Ureter (tissue), 1 donor: ENCODE measurements around the gene DPH3. TPM values are rescaled to one million over a fixed set of nuclear protein-coding genes. Genes with fewer than 3 reads are reported as not detected.

Experiments used
- DNase-seq: peaks from one replicate; pipeline ENCODE4 v3.0.0-alpha.2; 2020; ENCODE audit warnings: low spot score
- total RNA-seq: library from RNA; stranded (reverse); gene quantifications from one replicate; pipeline ENCODE4 v1.2.4, GENCODE V29; 2023
- donor health status: DM: yes; HTN: yes; CAD: no.

The DPH3 gene
- total RNA-seq, 1 donor from 2014 or later = 16.6 TPM

DNA sequence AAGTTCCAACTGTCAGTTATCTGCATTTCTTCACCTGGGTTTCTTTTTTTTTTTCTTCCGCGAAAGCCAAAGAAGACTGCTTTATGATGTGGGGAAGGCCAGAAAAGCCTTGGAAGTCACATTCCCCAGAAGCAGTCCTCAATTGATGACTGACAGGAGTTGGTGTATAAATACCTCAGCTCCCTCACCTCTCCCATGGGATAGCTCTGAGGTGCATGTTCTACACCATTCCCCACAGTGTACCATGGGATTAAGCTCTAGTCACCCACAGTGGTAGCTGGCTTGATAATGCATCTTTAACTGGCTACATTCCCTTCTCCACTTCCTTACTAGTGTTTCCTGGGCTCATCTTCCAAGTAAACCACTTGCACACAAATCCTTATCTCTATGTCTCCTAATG is 30.5 kb downstream of the DPH3 start:
- no peak for DNase-seq

DNA sequence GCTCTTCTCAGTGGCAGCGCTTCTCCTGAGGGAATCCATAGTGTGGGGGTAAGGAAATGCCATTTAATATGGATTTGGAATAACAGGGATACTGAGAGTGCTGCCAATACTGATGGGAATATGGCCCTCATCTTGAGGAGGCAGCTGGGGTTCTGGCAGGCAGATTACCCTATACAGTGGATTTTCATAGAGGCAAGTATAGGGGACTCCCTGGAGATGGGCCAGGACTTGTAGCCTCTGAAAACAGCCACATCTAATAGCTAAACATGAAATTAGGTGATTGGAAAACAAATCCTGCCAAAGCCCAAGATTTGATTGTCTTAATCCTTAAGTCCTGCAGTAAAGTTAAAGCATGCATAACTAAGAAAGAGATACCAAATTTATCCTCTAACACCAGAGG is 30.9 kb downstream of the DPH3 start:
- DNase-seq = no peak

DNA sequence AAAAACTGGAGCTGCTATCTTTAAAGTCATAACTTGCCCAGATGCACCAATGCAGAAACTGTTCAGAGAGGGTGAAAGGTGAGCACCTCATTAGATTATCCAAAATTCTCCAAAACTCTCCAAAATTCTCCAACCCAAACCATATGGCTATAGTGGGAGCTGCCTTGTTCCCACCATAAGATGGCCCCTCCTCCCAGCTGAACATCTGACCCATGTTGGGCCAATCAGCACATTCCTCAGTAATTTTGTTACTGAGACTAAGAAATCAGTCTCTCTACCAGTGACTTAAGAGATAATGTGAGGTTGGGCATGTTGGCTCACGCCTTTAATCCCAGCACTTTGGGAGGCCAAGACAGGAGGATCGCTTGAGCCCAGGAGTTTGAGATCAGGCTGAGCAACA is 32.8 kb downstream of the DPH3 start:
- no peak for DNase-seq

DNA sequence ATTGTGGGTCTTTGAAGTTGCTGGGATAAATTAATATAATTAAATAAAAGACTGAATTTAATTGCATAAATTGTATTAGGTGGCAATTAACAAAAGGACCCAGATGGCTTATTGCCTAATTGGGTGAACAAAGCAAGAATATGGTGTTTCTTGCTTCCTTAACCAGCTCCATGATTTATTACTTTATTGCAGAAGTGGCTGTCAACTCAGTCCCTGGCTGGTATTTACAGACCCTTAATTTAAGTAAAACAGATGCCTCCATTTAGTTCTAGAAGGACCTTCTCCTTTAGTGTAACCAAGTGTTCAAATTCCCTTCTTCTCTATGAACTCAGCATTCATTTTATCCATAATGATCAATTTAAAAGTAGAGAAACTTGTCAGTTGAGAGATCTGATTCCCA is 35.1 kb downstream of the DPH3 start:
- no peak for DNase-seq

DNA sequence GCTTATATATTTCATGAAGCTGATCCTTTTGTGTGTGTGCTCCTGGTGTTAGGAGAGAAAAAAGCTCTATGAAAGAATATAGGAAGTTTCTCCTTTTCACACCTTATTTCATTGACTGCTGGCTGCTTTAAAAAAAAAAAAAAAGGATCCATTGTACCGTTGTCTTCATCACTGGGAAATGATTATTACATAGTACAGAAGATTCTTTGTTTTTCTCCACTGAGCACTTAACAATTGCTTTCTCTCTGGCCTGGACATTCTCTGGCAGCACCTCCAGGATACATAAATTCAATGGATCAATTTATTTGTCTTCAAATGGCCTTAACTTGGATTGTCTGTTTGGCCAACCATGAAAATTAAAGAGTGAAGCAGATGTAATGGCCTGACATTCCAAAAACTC is 37.2 kb downstream of the DPH3 start:
- DNase-seq = no peak

DNA sequence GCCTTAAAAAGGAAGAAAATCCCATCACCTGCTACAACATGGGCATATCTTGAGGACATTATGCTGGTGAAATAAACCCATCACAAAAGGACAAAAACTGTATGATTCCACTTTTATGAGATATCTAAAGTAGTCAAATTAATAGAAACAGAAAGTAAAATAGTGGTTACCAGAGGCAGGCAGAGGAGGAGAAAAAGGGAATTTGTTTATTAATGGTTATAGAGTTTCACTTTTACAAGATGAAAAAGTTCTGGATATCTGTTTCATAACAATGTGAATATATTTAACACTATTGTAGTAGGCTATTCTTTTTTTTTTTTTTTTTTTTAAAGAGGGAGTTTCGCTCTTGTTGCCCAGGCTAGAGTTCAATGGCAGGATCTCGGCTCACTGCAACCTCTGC is 40.4 kb downstream of the DPH3 start:
- no peak for DNase-seq

DNA sequence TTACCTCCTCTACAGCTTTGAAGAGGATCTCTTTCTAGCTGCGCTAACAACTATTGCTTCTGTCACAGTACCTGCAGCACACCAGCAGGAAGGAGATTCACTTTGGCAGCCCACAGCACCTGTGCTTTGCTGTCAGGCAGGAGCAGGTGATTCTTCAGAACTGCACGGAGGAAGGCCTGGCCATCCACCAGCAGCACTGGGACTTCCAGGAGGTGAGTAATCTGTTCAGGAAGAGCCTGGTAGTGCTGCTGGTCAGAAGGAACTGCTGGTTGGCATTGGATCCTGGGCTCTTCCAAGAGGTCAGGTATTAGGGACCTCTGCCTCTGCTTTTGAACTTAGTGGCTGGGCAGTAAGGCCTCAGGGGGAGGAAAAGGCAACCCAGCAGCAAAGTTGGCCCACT is 42.2 kb downstream of the DPH3 start:
- DNase-seq = no peak

DNA sequence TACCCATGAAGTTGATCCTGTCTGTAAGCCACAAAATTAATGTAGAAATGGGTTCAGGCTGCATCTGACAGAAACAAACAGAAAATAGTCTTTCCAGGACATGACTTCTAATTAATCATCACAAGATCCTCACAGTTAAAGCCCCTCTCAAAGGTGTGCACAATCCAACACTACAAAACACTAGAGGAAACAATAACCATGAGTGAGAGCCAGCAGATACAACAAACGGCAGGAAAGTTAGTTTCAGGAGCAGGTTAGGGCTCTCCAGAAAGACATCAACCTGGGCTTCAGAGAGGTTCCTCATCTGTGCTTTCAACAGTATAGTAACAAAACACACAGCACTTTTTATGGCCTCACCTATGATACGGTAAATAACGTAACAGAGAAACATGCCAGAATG is 42.8 kb downstream of the DPH3 start:
- DNase-seq = no peak

DNA sequence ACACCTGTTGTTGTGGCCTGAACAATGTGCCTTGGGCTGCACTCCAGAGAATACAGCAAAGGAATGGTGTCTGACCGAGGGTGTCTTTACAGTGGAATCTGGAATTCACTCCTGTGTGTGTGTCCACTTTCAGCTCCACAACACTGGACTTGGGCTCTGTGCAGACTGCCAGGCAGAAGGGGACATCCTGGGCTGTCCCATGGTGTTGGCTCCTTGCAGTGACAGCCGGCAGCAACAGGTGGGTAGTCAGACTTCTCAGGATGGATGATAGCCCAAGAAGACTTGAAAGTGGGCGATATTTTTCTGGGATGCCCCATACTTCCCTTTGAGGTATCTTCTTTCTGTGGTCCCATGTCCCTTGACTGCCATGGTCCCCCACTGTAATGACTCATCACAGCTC is 45.0 kb downstream of the DPH3 start:
- DNase-seq = no peak

DNA sequence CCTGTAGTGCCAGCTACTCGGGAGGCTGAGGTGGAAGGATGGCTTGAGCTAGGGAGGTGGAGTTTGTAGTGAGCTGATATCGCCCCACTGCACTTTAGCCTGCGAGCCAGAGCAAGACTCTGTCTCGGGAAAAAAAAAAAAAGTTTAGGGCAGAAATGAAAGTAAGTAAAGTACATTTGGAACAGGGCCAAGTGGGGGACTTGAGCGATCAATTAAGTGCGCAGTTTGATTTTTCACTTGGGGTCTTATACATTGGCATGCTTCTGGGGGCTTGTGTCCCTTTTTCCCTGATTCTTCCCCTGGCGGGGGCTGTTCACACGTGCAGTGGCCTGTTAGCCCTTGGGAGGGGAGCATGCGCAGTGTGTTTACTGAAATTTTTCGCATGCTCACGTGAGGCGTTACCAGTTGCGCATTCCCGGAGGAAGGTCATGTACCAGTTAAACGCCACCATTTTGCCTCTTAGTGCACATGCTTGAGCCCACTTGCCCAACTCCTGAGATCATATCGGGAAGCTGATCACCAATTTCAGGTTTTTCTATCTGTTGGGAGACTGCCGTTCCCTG is 48.3 kb downstream of the DPH3 start:
- no peak for DNase-seq

DNA sequence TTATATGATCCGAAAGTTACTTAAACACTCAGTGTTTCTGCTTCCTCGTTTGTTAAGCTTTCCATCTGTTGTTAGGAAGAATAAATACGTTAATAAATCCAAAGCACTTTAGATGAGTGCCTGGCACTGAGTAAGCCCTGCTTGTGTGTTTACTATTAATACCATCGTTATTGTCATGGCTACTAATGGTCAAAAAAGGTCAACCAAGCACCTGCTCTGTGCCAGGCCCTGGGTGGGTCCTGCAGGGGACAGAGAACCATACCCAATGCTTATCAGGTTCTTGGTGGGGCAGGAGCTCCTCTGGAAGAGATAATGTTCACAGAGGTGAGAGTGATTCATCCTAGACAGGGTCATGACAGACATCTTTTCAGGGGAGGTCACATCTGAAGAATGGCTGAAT is 50.4 kb downstream of the DPH3 start:
- DNase-seq = no peak

DNA sequence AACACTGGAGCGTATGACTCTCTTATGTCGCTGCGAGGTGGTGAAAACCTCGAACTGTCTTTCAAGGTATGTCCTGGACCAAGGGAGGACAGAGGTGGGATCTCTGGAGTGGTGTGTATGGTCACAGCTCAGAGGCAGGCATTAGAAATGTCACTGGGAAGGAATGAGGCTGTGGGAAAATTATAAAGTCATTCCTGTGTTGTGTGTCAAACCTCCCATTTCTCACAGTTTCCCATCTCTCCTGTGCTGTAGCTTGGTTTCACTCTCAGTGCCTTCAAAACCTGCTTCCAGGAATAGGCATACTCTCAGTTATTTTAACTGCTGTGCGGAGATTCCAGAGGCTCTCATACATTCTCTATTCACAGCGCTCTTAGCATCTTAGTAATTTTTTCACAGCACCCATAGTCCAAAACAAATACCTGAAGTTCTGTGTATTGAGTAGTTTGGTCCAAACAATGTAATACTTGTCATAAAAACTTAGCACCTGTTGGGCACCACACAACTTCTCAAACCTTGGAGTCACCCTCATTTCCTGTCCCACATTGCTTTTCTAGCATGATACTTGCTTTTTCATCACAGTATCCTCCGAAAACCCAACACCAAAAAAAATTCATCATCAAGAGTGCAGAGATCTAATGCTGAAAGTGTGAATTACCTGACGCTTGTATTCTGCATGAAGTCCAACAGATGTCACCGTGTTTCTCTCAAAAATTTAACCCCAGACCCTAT is 53.4 kb downstream of the DPH3 start:
- DNase-seq = no peak

Other genes with a start within 250 kb of the DPH3 start
- 15.5 TPM for gene GALNT15, start 90.3 kb downstream of the DPH3 start, total RNA-seq
- gene OXNAD1, start 269 bp upstream of the DPH3 start, total RNA-seq = 22.3 TPM
- 24.4 TPM for gene RFTN1, start 248.8 kb upstream of the DPH3 start, total RNA-seq